ENCODE results near the gene SUCLG2.

DNA sequence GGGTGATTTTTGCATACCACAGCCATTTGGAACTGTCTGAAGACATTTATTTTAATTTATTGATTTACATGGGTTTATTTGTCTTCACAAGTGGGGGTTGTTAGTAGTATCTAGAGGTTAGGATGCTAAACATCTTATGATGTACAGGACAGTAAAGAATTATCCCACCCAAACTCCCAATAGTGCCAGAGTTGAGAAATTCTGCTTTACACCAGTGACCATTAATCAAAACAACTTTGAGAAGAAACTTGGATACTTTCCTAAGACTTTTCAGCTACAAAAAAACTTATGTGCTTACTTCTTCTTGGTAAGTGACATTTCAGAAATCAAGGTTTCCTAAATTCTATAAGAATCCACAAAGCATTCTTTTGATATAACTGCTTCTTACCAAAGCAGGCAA is 156.7 kb downstream of the SUCLG2 start:
- TF ChIP-seq, protein P1, sequence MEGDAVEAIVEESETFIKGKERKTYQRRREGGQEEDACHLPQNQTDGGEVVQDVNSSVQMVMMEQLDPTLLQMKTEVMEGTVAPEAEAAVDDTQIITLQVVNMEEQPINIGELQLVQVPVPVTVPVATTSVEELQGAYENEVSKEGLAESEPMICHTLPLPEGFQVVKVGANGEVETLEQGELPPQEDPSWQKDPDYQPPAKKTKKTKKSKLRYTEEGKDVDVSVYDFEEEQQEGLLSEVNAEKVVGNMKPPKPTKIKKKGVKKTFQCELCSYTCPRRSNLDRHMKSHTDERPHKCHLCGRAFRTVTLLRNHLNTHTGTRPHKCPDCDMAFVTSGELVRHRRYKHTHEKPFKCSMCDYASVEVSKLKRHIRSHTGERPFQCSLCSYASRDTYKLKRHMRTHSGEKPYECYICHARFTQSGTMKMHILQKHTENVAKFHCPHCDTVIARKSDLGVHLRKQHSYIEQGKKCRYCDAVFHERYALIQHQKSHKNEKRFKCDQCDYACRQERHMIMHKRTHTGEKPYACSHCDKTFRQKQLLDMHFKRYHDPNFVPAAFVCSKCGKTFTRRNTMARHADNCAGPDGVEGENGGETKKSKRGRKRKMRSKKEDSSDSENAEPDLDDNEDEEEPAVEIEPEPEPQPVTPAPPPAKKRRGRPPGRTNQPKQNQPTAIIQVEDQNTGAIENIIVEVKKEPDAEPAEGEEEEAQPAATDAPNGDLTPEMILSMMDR (IDR thresholded peaks at IDR 0.05): no peak
- no peak for TF ChIP-seq POLR2A (IDR thresholded peaks at IDR 0.05)
- no peak for TF ChIP-seq POLR2AphosphoS5 (IDR thresholded peaks at IDR 0.05)
